DLD1 (cell line): ENCODE data around the gene SF3B1.
"Not testable (repeated sequence)": the region's sequence is repeated elsewhere in the genome, so short reads cannot be mapped to it uniquely, and the experiment has no call there.

Source experiments
- in situ Hi-C: cut with HindIII; loops from 2 replicates; pipeline ENCODE4 v1.10.0; 2017; ENCODE audit warnings: low sequenced_read_pairs

The SF3B1 gene

DNA sequence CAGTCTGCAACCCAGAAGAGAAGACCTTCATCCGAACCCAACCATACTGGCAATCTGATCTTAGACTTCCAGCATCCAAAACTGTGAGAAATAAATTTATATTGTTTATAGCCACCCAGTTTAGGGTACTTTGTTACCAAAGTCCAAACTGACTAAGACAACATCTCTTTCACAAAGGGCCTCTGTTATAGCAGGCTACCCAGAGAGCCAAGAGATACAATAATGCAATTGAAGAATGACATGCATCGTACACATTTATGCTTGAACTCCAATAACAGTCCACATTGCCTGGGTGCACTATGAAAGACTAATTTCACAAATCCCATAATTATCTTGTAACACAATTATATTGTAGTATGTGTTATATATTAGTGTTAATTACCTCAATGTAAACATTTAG is 85.1 kb downstream of the SF3B1 start:
- in situ Hi-C loops, result loop anchor here (25.0 kb wide), 1 partner anchor 162 kb away; no protein-coding TSS in a partner anchor

DNA sequence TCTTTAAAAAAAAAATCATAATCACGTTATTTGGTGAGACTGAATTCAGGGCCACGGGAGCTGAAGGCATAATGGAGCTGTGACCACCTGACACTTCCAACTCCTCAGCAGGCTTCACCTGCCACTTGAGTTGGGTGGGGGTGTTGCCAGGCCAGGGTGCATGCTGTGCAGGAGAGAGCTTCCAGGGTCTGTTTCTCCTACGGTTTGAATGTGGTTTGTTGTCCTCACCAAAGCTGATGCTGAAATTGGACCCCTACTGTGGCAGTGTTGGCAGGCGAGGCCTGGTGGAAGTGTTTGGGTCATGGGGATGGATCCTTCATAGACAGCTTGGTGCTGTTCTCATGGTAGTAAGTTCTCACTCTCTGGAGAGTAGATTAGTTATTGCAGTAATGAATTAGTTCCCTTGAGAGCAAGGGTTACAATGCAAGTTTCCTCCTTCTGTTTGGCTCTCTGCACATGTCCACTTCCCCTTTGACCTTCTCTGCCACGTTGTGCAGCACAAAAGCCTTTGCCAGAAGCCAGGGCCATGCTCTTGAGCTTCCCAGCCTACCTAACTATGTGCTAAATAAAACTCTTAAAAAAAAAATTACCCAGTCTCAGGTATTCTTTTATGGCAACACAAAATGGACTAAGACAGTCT is 86.0 kb downstream of the SF3B1 start:
- in situ Hi-C loops, result no loop called here

DNA sequence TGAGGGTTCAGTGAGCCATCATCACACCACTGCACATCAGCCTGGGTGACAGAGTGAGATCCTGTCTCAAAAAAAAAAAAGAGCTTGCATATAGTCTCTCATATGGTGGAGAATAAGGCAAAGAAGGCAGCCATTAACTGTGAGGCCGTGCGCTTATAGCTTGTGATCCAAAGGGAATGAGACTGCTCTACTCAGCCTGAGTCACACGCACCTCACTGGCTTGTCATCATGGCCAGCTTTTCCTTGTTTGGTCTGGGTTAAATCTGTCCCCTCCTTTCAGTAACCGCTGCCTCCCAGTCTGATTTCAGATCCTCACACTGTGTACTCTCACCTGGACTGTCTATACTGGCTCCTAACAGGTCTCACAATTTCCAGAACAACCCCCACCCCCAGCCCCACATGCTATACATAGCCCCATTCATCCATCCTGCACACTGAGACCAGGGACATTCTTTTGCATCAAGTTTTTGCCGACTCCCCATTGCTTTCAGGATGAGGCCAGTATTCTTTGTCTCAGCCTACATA is 88.9 kb downstream of the SF3B1 start:
- in situ Hi-C loops, result no loop called here

DNA sequence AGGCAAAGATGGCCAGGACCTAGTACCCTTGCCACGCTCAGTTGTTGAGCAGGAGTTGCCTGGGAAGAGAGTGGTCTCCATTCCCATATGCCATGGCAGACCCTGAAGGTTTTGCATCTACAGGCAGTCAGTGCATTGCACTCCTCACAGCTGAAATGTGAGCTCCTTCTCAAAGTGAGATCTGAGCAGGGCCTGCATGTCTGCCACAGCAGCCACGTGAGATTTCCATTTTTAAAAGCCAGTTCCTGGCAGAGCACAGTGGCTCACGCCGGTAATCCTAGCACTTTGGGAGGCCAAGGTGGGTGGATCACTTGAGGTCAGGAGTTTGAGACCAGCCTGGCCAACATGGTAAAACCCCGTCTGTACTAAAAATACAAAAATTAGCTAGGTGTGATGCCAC is 90.9 kb downstream of the SF3B1 start:
- in situ Hi-C loops, result not testable (repeated sequence)

DNA sequence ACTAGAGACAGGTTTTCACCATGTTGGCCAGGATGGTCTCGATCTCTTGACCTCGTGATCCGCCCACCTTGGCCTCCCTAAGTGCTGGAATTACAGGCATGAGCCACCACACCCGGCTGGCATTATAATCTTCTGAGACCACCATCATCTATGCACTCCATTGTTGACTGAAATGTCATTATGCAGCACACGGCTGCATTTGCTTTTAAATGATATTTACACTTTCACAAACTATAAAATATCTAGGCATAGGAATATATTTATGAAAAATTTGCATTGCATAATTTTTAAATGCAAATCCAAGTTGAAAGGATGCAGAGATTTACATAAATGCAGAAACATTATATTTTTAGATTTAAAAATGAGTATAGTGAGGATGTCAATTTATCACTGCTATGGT is 94.2 kb downstream of the SF3B1 start:
- in situ Hi-C loops, result no loop called here
